ENCODE results near the gene RRM1.
A peak's percentile ranks its signal among the peaks of the same experiment; 100 is the strongest.
"Not testable (repeated sequence)": the region's sequence is repeated elsewhere in the genome, so short reads cannot be mapped to it uniquely, and the experiment has no call there.

Gene RRM1

GRCh38 chr11:4094348-4095291 is at the start of gene RRM1:
TSS of gene RRM1 (plus strand) at chr11:4094799. CDS start at chr11:4095013, 214 bp downstream.
- in situ Hi-C loops (cut with HindIII; ENCODE audit: low pct_unique_long_range_greater_than_20kb, low sequenced_read_pairs): no loop called here
- peak; percentile 74 to 95 for DNase-seq (ENCODE audit: low read depth in 1 of 2, low spot score in 1 of 2)
- TF ChIP-seq JUND (IDR thresholded peaks at IDR 0.05; ENCODE audit: low read depth): no peak

GRCh38 chr11:4044976-4045646 is 49.5 kb upstream of the RRM1 start:
- in situ Hi-C loops (cut with HindIII; ENCODE audit: low pct_unique_long_range_greater_than_20kb, low sequenced_read_pairs): no loop called here
- TF ChIP-seq JUND (IDR thresholded peaks at IDR 0.05; ENCODE audit: low read depth): no peak
- no peak for DNase-seq (ENCODE audit: low read depth in 1 of 2, low spot score in 1 of 2)

- no peak for TF ChIP-seq JUND (IDR thresholded peaks at IDR 0.05; ENCODE audit: low read depth)
- in situ Hi-C loops (cut with HindIII; ENCODE audit: low pct_unique_long_range_greater_than_20kb, low sequenced_read_pairs): no loop called here
- DNase-seq (ENCODE audit: low read depth in 1 of 2, low spot score in 1 of 2): no peak
Measured at GRCh38 chr11:4048340-4048739, 46.3 kb upstream of the RRM1 start.

- in situ Hi-C loops (cut with HindIII; ENCODE audit: low pct_unique_long_range_greater_than_20kb, low sequenced_read_pairs): no loop called here
- no peak for DNase-seq (ENCODE audit: low read depth in 1 of 2, low spot score in 1 of 2)
- no peak for TF ChIP-seq JUND (IDR thresholded peaks at IDR 0.05; ENCODE audit: low read depth)
Measured at GRCh38 chr11:4049006-4049405, 45.6 kb upstream of the RRM1 start.

GRCh38 chr11:4050138-4050537 is 44.5 kb upstream of the RRM1 start:
- in situ Hi-C loops (cut with HindIII; ENCODE audit: low pct_unique_long_range_greater_than_20kb, low sequenced_read_pairs): no loop called here
- DNase-seq (ENCODE audit: low read depth in 1 of 2, low spot score in 1 of 2): no peak
- no peak for TF ChIP-seq JUND (IDR thresholded peaks at IDR 0.05; ENCODE audit: low read depth)

DNA sequence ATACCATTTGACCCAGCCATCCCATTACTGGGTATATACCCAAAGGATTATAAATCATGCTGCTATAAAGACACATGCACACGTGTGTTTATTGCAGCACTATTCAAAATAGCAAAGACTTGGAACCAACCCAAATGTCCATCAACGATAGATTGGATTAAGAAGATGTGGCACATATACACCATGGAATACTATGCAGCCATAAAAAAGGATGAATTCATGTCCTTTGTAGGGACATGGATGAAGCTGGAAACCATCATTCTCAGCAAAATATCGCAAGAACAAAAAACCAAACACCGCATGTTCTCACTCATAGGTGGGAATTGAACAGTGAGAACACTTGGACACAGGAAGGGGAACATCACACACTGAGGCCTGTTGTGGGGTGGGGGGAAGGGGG is 41.4 kb upstream of the RRM1 start:
- in situ Hi-C loops (cut with HindIII; ENCODE audit: low pct_unique_long_range_greater_than_20kb, low sequenced_read_pairs); DNase-seq (ENCODE audit: low read depth in 1 of 2, low spot score in 1 of 2): not testable (repeated sequence)

GRCh38 chr11:4054643-4055042 is 40.0 kb upstream of the RRM1 start:
- in situ Hi-C loops (cut with HindIII; ENCODE audit: low pct_unique_long_range_greater_than_20kb, low sequenced_read_pairs): no loop called here
- no peak for TF ChIP-seq JUND (IDR thresholded peaks at IDR 0.05; ENCODE audit: low read depth)
- DNase-seq (ENCODE audit: low read depth in 1 of 2, low spot score in 1 of 2): no peak

DNA sequence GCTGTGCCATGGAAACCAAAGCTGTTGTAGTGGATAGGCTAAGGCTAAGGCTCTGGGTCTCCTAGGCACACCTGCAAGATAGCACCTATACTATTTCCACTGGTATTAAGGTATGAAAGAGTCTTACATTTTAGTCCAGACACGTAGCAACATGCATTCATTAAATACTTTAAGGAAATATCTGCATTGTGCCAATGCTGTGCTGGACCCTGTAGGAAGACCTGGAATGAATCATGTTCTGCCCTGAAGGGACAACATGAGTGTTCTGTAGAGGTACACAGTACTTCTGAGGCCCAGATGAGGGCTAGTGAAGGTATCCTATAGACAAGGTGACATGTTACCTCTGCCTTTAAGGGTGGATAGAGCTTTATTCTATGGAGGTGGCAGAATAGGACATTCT is 35.2 kb upstream of the RRM1 start:
- in situ Hi-C loops (cut with HindIII; ENCODE audit: low pct_unique_long_range_greater_than_20kb, low sequenced_read_pairs): no loop called here
- TF ChIP-seq JUND (IDR thresholded peaks at IDR 0.05; ENCODE audit: low read depth): no peak
- no peak for DNase-seq (ENCODE audit: low read depth in 1 of 2, low spot score in 1 of 2)

- TF ChIP-seq JUND (IDR thresholded peaks at IDR 0.05; ENCODE audit: low read depth): no peak
- DNase-seq (ENCODE audit: low read depth in 1 of 2, low spot score in 1 of 2): no peak
- in situ Hi-C loops (cut with HindIII; ENCODE audit: low pct_unique_long_range_greater_than_20kb, low sequenced_read_pairs): no loop called here
Measured at GRCh38 chr11:4060182-4060923, 34.2 kb upstream of the RRM1 start.

DNA sequence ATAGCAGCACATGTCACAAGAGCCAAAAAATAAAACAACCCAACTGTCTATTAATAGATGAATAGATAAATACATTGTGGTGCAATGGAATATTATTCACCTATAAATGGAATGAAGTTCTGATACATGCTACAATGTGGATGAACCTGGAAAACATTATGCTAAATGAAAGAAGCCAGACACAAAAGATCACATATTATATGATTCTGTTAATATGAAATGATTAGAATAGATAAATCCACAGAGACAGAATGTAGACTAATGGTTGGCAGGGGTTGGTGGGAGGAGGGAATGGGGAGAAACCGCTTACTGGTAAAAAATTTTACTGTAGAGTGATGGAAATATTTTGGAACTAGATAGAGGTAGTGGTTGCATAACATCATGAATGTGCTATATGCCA is 32.9 kb upstream of the RRM1 start:
- in situ Hi-C loops (cut with HindIII; ENCODE audit: low pct_unique_long_range_greater_than_20kb, low sequenced_read_pairs): no loop called here
- DNase-seq (ENCODE audit: low read depth in 1 of 2, low spot score in 1 of 2): no peak
- no peak for TF ChIP-seq JUND (IDR thresholded peaks at IDR 0.05; ENCODE audit: low read depth)

- TF ChIP-seq JUND (IDR thresholded peaks at IDR 0.05; ENCODE audit: low read depth): no peak
- in situ Hi-C loops (cut with HindIII; ENCODE audit: low pct_unique_long_range_greater_than_20kb, low sequenced_read_pairs): no loop called here
- DNase-seq (ENCODE audit: low read depth in 1 of 2, low spot score in 1 of 2): no peak
Measured at GRCh38 chr11:4063348-4063747, 31.3 kb upstream of the RRM1 start.

GRCh38 chr11:4064278-4064955 is 30.2 kb upstream of the RRM1 start:
- in situ Hi-C loops (cut with HindIII; ENCODE audit: low pct_unique_long_range_greater_than_20kb, low sequenced_read_pairs): no loop called here
- TF ChIP-seq JUND (IDR thresholded peaks at IDR 0.05; ENCODE audit: low read depth): no peak
- DNase-seq (ENCODE audit: low read depth in 1 of 2, low spot score in 1 of 2): no peak

Data from T47D (cell line).